Measurements from ENCODE around the gene YIF1B.

Gene YIF1B

GRCh38 chr19:38304866-38305429 lies 10.8 kb downstream of the YIF1B start:
- DNase-seq (ENCODE audit: low spot score), result no peak

GRCh38 chr19:38304352-38304865 lies 11.3 kb downstream of the YIF1B start:
- no peak for DNase-seq (ENCODE audit: low spot score)

GRCh38 chr19:38303517-38304351 lies 12.0 kb downstream of the YIF1B start, which contains the start of gene C19orf33:
Gene C19orf33 (plus strand): TSS chr19:38304251. CDS start chr19:38304262, 11 bp downstream.
- DNase-seq (ENCODE audit: low spot score), result no peak

GRCh38 chr19:38298821-38299680 lies 16.7 kb downstream of the YIF1B start:
- no peak for DNase-seq (ENCODE audit: low spot score)

DNA sequence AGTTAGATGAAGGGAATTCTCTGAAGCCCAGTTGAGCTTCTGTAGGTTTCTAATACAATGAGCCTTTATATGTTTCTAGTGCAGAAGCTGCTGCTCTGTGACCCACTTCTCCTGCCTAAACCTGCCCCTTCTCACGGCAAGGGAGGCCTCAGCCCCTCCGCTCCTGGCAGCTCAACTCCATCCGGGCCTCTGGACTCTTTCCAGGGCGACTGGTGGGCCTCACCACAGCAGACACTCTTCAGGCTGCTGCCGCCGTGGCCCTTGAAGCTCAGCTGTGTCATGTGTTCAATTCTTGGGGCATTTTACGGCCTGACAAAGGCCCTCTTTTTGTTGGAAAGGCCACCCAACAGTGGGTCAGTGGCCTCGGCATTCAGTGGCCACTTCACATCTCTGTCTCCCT lies 21.7 kb downstream of the YIF1B start:
- no peak for DNase-seq (ENCODE audit: low spot score)

DNA sequence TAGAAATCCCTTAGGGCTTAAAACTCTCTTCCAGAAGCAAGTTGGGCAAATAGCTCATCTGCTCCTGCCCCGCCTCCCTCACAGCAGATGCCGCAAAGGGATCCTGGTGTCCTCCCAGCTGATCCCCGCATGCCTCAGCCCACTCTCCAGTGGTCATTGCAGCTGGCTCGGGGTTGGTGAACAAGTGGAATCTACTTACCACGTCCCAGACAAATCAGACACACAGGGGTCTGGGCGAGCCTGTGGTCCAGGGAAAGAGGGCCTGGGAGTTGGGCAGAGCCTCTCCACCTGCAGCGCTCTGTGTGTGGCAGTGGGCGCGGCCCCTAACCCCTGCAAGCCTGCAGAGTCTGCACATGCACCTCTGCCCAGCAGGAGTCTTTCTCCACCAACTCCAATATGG lies 22.5 kb downstream of the YIF1B start:
- no peak for DNase-seq (ENCODE audit: low spot score)

GRCh38 chr19:38291855-38292254 lies 23.9 kb downstream of the YIF1B start:
- DNase-seq (ENCODE audit: low spot score), result no peak

- no peak for DNase-seq (ENCODE audit: low spot score)
Measured at GRCh38 chr19:38290631-38291147, 25.1 kb downstream of the YIF1B start.

DNA sequence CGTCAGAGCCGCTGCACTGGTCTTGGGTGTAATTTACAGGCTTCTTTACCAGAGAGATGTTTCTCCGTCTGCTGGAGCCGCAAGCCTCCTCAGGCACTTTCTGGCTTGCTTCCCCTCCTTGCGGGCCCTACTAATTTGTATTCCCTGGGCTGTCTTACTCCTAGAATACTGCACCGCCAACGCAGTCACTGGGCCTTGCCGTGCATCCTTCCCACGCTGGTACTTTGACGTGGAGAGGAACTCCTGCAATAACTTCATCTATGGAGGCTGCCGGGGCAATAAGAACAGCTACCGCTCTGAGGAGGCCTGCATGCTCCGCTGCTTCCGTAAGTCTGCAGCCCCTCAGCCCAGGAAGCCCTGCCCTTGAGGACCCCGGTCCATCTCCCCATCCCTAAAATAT lies 25.8 kb downstream of the YIF1B start:
- DNase-seq (ENCODE audit: low spot score), result no peak

- no peak for DNase-seq (ENCODE audit: low spot score)
Measured at GRCh38 chr19:38288123-38288855, 27.5 kb downstream of the YIF1B start.

- no peak for DNase-seq (ENCODE audit: low spot score)
Measured at GRCh38 chr19:38287604-38288003, 28.1 kb downstream of the YIF1B start.

DNA sequence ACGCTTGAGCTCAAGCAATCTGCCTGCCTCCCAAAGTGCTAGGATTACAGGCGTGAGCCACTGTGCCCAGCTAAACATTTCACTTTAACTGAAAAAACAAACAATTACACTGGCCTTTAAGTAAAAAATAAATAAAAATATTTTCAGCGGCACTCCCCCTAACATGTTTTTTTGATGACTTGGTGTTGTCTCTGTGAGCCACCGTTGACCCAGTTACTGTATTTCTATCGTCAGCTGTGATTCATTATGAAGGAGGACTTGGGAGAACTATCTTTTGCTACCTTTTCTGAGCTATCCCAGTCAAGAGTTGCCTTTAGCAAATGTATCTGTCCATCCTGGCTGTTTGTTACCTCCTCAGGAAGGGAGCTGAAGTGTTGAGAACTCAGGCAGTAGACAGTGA lies 30.2 kb downstream of the YIF1B start:
- no peak for DNase-seq (ENCODE audit: low spot score)

DNA sequence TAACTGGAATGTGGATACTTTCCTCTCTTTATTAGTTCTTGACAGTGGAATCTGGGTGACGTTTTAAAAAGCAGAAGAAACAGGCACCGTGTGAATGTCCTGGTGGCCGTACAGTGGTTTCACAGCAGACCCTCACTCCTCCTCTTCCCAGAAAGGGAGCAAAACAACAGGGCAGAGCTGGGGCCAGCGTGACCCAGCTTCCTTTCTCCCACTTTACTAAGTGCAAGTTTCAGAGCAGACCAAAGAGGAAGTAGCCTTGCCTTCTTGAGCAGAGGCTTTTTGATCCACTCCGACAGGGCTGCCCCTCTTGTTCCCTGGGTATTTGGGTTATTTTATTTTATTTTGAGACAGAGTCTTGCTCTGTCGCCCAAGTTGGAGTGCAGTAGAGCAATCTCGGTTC lies 31.3 kb downstream of the YIF1B start:
- DNase-seq (ENCODE audit: low spot score), result no peak

- DNase-seq (ENCODE audit: low spot score), result no peak
Measured at GRCh38 chr19:38283271-38283670, 32.5 kb downstream of the YIF1B start.

DNA sequence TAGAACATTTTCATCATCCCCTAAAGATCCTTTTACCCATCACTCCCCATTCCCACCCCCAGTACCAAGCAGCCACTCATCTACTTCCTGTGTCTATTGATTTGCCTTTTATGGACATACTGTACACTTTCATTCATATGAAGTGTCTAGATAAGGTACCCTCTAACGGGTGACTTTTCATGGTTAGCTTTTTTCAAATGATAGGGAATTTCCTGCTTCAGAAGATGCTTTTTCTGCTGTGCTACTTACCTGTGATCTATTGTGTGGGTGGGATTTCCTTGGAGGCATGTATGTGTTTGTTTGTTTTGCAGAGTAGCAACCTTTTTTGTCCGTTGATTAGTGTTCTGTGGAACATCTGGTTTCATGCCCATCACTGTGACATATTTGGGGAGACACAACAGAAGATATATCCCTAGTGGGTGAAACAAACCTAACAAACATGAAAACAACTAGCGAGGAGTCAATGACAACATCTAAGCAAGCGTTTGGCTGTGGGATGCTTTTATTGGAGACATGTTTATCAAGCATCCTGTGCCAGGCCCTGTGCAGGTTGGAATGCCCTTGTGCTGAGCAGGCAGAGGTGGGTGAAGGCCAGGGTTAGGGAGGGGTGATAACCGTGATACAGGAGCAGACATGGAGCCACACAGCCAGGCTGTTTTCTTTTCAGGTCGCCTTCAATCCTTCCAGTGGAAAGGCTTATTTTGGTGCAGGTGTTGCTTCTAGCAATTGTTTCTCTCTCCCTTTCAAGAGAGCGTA lies 33.8 kb downstream of the YIF1B start:
- no peak for DNase-seq (ENCODE audit: low spot score)

DNA sequence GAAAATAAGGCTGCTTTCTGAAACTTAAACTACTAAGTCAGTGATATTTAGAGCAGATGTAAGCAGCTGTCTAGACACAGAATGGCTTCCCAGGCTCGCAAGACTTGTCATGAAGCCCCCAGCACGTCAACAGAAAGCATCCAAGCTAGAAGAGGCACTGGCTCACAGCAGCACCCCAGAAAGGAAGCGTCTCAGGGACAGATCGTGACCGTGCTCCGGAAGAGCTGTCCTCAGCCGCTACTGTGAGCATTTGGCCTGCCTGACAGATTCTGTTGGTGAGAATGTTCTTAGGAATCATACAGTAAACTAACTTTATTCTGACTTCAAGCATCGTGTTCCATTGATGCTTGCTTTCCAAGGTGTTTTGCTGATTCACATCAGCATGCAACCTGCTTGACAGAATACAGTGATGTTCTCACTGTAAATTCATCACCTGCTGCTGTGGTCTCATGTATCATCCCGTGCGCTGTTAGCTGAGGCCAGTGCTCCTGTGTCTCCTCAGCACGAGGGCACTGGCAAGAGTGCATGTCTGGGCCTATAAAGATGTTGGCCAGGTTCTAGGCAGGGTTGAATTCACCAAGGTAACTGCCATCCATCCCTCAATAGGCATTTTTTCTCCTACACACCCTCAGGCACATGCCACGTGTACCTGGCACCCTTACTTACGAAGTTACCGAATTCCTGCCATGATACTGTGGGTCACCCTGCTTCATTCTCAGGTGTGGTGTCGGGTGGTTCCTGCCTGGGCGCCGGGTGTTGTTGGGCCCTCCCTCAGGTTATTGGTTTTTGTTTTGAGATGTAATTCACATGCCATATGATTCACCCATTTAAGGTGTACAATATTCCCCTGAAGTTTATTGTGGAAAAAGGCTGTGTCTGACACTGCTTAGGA lies 35.5 kb downstream of the YIF1B start:
- no peak for DNase-seq (ENCODE audit: low spot score)

GRCh38 chr19:38278751-38279150 lies 37.0 kb downstream of the YIF1B start:
- no peak for DNase-seq (ENCODE audit: low spot score)

DNA sequence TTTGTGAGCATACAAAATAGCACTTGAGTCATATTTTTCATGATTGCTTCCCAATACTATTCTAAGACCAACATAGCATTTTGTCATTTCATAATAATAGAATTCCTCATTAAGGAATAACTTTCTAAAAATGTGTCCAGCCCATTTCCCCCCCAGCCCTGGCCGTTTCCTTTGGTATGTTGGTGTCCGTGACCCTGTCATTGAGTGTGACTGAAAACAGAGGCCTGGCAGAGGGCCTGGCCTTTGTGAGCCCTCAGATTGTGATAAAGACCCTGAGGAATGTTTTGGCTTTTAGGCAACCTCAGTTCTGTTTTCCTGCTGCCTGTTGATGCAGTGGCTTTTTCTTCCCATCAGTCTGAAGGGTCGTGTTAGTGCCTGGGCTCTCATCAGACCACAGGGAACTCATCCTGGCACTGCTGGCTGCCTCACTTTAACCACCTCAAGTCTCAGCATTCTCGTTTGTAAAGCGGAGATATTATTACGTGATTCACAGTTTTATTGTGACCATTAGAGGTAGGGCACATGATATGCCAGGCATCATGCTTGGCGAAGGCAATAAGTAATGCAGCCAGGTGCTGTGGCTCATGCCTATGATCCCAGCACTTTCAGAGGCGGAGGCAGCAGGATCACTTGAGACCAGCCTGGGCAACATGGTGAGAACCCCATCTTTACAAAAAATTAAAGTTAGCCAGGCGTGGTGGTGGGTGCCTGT lies 37.6 kb downstream of the YIF1B start:
- no peak for DNase-seq (ENCODE audit: low spot score)

DNA sequence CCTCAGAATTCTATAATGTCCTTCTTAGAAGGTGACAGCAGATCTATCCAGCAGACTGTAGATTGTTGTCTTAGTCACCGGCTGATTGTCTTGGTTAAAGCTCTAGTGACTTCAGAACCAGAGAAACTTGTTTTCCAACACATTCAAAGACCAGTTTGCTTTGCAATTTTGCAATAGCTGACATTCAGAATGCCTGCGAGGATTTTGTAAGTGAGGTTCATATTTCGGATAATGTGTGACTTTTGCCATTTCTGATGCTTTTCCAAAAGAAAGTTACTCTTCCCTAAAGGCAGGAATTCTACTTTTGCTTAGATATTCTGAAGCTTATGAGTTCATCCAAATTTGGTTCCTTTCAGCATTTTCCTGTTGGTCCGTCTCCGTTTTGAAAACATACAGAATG lies 38.2 kb downstream of the YIF1B start:
- DNase-seq (ENCODE audit: low spot score), result no peak

All from activated CD4-positive, alpha-beta T cell treated with anti-CD3 and anti-CD28 coated beads, Interleukin-2, Interleukin-4, amounts not matched to agents 100 ng/mL and 50 ng/mL, durations not matched to agents 16 hours and 8 hours (primary cell).